HL-60/S4 treated with phorbol 12-myristate 13-acetate at 8.2 ng/mL for 4 days and 3 days (cell line): ENCODE results near the gene ATOSB.

Experiments used
- in situ Hi-C: fragments of 300-500 bp; cut with MboI; formaldehyde crosslinking; loops from 2 replicates; pipeline ENCODE4 v1.15.0; 2022; ENCODE audit warnings: low sequenced_read_pairs

ATOSB gene

DNA sequence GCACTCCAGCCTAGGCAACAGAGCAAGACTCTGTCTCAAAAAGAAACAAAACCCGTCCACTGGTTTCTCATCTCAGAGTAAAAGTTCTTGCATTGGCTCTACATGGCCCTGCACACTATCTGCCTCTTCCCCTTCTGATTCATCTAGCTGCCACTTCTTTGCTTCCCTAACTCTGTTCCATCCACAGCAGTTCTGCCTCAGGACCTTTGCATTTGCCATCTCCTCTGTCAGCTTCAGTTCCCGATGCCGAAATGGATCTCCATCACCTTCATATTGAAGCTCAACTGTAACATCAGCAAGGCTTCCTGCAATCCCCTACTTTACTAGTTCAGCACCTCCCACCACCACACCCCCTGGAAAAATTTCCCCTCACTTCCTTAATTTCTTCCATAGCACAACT lies 18.1 kb downstream of the ATOSB start:
- in situ Hi-C loops = no loop called here

DNA sequence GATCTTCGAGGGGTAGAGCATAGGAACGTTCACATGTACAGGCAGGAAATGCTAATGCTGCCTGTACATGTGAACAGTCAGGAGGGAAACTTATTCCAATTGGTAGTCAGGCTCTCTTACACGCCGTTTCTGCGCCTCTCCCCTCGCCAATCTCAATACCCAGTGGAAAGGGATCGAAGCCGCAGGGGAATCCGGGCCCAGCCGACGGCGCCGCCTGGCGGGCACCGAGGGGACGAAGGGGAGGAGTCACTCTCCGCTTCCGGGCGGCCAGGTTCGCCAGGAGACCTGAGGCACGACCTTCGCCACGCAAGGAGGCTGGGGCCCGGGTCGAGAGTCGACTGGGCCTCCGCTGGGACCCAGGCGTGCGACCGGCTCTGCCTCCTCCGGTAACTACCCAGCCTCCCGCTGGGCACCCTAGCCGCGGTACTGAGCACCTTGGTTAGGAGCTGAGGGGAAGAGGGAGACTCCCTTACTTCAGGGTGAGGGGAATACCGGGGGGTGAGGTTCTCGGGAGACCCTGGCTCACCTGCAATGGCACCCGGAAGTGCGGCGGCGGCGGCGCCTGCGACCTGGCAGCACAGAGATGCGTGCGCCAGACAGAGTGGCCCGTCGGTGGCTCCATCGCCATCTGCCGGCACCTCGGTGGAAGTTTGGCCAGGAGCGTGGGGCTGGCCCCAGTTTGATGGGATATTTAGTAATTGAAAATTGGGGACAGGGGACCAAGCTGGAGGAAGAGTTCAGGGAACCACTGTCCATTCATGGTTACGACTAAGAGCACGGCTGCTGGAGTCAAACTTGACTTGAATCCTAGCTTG lies 19.4 kb downstream of the ATOSB start, which contains the start of gene PIGO:
PIGO (minus strand) TSS at position 557 of the 815 bp plus-strand sequence. CDS start 1,026 bp downstream, outside the sequence.
- in situ Hi-C loops = no loop called here

DNA sequence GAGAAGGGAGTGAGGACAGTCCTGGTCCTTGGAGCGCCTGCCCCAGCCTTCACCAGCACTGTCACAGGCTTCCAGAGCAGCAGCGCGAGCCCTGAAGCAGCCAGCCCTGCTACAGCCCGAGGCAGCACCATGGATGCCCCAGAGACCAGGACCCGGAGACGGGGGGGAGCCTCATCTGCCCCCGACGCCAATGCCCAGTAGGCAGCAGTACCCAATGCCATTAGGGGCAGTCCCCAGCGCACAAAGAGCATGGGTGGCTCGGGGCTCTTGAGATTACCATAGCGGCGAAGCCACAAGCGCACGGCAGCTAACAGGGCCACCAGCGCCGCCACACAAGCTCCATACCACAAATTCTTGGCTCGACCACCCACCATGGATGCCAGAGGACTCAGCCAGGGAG lies 24.1 kb downstream of the ATOSB start:
- in situ Hi-C loops = no loop called here

DNA sequence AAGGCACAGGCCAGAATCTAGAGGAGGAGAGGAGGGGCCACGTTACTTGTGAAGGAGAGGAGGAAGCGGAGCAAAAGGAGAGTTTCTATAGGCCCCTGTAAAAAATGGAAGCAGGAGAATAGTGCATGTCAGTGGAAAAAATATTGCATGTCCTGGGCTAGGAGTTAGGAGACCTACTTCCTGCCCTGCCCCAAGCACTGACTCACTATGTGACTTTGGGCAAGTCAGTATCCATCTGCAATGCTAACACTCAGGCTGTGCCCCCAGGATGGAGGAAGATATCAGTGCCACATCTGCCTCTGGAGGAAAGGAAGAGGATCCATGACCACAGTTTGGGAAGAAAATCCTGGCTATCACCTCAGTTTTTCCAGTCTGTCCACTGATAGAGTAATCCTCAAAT lies 26.2 kb downstream of the ATOSB start:
- in situ Hi-C loops = no loop called here

DNA sequence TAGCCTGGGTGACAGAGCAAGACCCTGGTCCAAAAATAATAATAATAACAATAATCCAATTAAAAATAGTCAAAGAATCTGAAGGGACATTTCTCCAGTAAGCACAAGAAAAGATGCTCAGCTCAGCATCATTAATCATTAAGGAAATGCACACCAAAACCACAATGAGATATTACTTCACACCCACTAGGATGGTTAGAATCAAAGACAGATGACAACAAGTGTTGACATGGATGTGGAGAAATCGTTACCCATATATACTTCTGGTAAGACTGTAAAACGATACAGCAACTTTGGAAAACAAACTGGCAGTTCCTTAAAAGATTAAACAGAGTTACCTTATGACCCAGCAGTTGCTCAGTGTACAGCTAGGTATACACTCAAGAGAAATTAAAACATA lies 30.6 kb downstream of the ATOSB start:
- in situ Hi-C loops = no loop called here

DNA sequence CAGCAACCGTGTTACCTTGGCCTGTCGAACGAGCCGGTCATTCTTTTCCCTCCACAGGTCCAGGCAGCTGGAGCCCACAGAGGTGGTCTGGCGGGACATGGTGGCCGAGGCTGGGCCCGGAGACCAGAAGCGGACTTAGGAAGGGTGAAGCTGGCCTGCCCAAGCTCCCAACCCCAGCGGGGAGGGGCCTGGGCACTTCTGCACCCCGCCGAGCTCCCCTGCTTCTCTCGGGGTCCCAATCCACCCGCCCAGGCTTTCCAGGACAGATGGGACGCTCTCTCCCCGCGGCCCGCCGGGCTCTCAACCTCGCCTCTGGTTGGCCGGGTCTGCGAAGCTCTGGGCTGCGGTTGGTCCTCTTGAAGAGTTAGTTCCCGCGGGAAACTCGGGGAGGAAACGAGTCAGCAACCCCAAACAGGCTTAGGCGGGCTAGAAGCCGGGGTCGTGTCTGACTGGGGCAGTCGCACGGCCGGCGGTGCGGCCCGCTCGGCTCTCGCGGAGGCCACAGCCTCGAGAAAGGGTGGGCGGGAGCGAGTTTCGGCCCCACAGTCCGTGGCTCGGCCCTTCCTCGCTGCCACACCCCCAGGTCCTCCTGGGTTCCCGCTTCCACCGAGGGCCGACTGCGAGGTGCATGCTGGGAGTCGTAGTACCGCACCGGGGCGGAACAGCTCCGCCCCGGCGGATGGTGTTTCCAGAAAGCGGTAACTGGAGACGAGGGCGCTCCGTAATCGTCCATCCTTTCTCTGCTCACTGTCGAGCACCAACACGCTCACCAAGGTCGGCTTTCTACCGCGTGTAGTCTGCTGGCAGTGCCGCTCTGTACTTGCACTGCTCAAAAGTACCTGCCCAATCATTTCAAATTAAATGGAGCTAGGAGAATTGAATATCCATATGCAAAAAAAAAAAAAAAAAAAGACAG lies 36.0 kb downstream of the ATOSB start, which contains the start of gene FANCG:
FANCG (minus strand) TSS at position 517 of the 916 bp plus-strand sequence; CDS start at position 99, 418 bp downstream.
- in situ Hi-C loops = no loop called here

DNA sequence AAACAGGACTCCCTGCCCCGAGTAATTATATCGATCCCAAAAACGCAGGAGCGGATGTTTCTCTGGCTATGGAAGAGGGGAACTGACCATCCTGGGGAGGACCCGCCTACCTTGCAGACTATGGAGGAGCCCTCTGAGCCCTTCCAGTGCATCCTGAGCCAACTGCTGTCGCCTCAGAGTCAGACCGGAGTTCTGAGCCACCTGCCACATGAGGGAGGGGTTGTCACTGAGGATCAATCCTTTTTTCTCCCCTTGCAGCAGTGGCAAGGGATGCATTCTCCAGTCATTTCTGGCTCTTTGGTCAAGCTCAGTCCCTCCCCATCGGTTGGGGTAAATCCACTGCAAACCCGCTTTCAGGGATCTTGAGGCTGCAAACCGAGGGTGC lies 36.6 kb downstream of the ATOSB start:
- in situ Hi-C loops = no loop called here

DNA sequence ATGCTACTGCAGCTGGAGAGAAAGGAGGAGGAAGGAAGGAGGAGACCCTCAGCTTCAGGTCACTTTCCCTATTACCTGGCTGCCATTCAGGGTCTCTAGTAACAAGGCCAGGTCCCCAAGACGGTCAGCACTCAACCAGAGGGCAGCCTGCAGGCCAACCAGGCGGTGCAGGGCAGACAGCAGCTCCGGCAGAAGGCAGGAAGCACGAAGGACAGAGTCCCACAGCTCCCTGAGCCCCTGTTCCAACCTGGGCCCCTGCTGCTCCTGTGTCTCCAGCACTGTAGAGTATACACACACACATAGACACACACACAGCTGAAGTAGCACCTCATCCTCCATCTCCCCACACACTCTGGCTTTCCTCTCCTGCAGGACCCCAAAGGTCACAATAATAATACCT lies 37.6 kb downstream of the ATOSB start:
- in situ Hi-C loops = no loop called here

DNA sequence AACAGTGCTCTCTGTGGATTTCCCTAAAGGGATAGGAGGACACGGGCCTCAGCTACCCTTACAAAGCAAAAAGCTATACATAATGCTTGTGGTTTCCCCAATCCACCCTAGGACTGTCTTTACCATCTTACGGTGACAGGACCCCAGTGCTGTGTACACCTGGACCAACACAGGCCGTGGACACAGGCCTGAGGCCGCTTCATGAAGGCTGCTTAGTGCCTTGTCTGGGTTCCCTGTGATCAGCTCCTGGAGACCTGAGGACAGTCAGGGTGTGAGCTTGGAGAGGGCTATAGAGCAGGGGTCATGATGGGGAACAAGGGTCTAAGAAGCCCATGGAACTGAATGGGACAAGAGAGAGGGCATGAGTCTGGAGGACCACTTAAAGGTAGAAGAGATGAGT lies 38.8 kb downstream of the ATOSB start:
- in situ Hi-C loops = no loop called here

DNA sequence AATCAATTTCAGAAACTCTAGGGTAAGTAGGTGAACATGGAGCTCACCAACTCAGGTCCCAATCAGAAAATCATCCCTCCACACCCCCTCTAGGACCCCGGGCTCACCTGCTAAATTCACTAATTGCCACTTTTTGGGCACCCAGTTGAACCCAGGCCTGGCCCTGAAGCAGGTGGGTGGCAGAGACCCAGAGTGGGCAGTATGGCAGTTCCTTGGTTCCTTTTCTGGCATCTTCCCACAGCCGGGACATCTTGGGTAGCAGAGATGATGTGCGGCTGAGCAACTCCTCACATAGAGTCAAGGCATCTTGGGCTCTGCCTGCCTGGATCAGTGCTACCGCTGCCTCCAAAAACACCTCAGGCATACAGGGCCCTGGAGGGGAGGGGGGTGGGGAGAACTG lies 40.3 kb downstream of the ATOSB start:
- in situ Hi-C loops = no loop called here

DNA sequence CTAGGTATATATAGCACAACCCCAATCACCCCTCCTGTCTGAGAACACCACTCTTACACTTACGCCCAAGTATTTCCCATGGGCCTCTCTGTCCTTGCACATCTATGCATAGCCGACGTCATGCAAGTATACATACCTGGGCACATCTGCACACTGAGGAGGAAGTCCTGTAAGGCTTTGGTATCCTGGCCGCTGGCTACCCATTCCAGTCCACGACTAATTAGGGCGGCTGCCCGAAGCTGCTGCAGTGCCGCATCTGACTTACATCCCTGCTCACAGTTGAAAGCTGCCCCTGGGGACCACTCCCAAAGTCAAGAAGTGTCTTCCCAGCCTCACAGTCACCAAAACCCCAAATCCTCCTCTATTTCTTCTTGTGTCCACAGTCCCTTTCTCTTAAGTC lies 40.9 kb downstream of the ATOSB start:
- in situ Hi-C loops = loop anchor here (25.0 kb wide), 1 partner anchor 638 kb away; no protein-coding TSS in a partner anchor

DNA sequence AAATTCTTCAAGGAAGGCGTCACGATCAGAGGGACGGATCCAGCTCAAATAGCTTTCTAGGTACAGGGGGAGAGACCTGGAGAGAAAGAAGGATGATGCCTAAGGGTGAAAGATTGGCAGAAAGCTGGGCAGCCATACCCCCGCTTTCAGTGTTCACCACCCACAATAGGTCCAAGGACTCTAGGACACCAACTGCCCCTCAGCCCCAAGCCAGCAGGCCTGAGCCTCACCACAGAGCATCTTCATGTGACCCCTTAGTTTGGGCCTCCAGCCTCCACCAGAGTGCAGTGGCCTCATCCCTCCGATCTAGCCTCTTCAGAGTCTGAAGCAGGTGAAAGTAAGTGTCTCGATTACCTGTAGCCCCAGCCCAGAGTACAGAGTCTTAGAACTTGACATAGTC lies 41.5 kb downstream of the ATOSB start:
- in situ Hi-C loops = loop anchor here (25.0 kb wide), 1 partner anchor 638 kb away; no protein-coding TSS in a partner anchor

DNA sequence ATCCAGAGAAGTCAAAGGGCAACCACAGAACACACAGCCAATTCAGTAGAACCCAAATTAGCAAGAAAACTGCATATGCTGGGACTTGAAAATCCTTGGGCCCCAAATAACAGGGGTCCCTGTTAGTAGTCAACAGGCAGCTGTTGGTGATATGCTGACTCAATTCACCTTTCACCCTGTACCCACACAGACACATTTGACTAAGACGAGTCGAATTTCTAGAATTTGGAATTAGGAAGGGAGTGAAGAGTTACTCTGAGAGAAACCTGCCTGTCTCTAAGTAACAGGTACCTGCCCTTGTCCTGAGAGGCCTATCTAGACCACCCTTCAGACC lies 42.4 kb downstream of the ATOSB start:
- in situ Hi-C loops = loop anchor here (25.0 kb wide), 1 partner anchor 639 kb away; no protein-coding TSS in a partner anchor

DNA sequence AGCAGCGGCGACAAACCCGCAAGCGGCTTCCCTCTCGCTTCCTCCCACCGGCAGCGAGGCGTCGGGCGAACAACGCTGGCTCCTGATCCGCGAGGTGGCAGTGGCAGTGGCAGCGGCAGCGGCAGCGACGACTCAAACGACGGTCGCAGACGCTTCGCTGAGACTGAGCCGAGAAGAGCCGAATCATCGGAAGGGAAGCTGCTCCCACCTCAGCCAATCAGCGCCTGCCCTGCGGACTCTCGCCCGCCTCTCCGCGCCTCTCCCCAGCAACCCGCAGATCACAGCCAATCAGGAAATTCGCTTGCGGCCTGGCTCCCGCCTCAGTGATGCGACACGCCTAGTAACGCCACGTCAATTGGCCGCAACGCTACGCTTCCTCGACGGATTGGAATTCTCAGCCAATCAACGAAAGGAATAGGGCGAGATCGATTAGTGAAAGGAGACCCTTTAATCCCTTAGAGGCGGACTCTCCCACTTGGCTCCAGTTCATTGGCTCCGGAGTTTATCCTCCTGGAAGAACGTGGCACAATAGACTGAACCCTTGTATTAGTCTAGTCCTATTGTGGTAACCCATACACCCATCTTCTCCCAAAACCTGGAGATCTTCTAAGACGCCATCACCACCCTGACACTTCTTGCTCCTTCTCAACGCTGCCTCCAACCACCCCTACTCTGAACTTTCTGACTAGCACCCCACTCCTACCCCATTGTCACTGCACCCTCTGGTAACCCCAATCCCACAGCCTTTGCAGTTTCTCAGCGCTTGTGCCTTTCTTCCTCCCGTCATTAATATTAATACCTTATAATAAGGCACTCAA lies 43.0 kb downstream of the ATOSB start, which contains the start of gene VCP:
VCP (minus strand) TSS at position 165 of the 818 bp plus-strand sequence. CDS start 272 bp downstream, outside the sequence.
- in situ Hi-C loops = loop anchor here (25.0 kb wide), 1 partner anchor 640 kb away; no protein-coding TSS in a partner anchor

DNA sequence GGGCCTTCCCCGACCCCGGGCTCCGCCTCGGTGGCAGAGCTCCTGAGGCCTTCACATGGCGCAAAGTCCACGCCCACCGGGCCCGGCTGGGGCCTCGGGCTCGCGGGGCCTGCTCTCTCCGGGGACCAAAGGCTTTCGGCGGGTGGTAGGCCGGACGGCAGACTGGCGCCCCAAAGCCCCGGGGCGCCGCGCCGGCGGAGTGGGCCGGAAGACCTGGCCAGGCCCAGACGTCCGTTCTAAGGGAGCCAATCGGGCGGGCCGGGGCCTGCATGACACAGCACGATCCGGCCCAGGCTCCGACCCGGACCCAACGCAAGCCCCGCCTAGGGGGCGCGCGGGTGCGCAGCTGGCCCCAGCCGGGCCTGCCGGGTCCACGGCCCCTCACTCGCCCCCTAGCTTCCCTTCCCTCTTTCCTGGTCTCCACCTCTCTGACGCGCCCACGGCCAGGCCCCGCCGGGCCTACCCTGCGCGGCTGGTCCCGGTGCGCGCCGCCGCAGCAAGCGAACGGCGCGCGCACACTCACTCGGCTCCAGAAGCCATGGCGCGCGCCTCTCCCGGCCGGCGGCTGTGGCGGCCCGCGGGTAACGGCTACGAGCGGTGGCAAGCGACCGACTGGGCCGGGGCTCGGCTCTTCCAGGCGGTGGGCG lies 43.7 kb downstream of the ATOSB start:
- in situ Hi-C loops = loop anchor here (25.0 kb wide), 1 partner anchor 640 kb away; no protein-coding TSS in a partner anchor

DNA sequence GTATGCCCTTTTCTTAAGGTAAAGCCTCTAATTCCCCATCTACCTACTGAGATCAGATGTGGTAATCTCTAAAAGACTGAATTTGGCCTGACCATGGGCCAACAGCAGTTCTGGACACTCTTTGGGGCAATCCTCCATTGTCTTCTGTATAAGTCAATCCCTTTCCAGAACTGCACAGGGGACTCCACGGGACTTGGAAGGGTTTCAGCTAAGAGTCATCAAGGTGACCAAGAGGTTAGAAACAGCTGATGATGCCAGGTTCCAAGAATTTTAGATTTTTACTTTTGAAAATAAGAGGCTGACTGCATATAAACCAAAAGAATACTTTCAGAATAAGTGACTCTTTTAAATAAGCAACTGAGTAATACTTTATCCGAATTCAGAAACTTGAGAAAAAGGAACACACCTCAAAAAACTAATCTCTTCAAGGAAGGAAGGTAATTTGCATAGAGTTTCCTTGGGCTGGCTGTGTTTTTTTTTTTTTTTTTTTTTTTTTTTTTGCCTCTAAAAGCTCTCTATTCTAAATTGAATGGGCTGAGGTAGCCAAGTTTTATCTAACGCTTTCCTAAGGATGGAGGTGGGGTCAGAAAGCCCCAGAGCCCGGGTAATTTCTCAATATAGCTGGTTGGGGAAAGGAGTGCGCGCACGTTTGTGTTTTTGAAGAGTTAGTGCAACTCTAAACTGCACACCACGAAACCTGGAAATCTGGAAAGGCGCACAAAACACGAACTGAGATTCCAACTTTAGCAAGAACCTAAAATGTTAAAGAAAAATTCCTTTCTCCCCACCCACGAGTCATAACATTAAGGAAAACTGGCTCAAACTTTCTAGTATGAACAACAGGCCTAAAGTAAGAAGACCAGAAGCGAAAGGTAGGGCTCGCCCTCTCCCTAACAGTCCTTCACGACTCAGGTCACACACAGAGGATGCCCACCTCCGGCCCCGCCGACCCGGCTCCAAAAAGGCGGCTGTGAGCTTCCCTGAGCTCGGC lies 44.5 kb downstream of the ATOSB start:
- in situ Hi-C loops = loop anchor here (25.0 kb wide), 1 partner anchor 641 kb away; no protein-coding TSS in a partner anchor

DNA sequence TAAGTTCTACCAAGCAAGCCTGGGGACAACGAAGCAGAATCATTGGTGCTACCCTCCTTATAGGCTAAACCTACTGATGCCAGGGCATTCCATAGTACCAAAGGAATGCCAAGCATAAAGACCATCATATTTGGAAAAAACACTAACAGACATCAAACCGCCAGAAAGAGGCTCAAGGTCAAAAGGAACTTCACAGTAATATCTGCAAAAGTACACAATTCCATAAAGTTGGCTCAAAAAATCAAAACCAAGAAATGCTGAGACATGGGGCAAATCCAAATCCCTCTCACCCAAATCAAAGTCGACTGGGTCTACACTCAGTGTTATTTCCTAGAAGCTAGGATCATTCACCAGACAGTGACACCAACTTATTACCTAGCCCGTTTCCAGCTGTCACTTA lies 46.6 kb downstream of the ATOSB start:
- in situ Hi-C loops = loop anchor here (25.0 kb wide), 1 partner anchor 643 kb away; no protein-coding TSS in a partner anchor

DNA sequence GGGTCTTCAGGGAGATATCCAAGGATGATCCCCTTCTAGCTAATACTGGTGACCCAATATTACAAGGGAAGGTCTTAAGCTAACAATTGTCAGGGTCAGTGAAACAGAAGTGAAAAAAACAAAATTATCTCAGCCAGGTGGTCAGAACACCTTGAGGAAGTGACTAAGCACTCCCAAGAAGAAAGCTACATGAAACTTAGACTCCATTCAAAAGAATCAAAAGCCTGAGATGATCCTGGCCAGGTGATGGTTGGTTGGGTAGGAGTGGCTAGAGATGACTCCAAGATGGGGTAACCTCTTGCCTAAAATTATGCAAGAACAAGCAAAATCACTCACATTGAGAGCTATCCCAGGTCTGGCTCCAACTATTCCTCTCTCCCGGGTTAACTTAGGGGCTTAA lies 48.6 kb downstream of the ATOSB start:
- in situ Hi-C loops = loop anchor here (25.0 kb wide), 1 partner anchor 645 kb away; no protein-coding TSS in a partner anchor
